ENCODE measurements around the gene METTL22.

- TF ChIP-seq CTCF (IDR thresholded peaks at IDR 0.05) (no peak), EP300 (IDR thresholded peaks at IDR 0.05) (no peak)
These were observed 46.0 kb downstream of the METTL22 start for GRCh38 chr16:8667492-8667891.
